Measurements from ENCODE around the gene CFAP251.

Gene CFAP251

GRCh38 chr12:121960541-121960940, 42.1 kb downstream of the CFAP251 start:
- CTCF ChIA-PET, result interaction anchor here (1.1 kb wide), 1 partner anchor 394 kb away, joined by 3 read pairs; no protein-coding TSS in a partner anchor
- POLR2A ChIA-PET, result no interaction called here
- peak; percentile 6 for DNase-seq (ENCODE audit: extremely low spot score)
- no peak for TF ChIP-seq CTCF (IDR thresholded peaks at IDR 0.05; ENCODE audit: control extremely low read depth, extremely low read depth, low read depth, missing control alignments)

GRCh38 chr12:121961195-121961879, 42.9 kb downstream of the CFAP251 start:
- peak; percentile 5 for DNase-seq (ENCODE audit: extremely low spot score)
- ChIA-PET CTCF (interaction anchor here (1.1 to 1.3 kb wide), 2 partner anchors 19 to 393 kb away, joined by 3 to 5 read pairs; no protein-coding TSS in a partner anchor), POLR2A (interaction anchor here (0.5 kb wide), 1 partner anchor 1537 kb away, joined by 3 read pairs; no protein-coding TSS in a partner anchor)
- no peak for TF ChIP-seq CTCF (IDR thresholded peaks at IDR 0.05; ENCODE audit: control extremely low read depth, extremely low read depth, low read depth, missing control alignments)

- TF ChIP-seq CTCF (IDR thresholded peaks at IDR 0.05; ENCODE audit: control extremely low read depth, extremely low read depth, low read depth, missing control alignments), result no peak
- DNase-seq (ENCODE audit: extremely low spot score), result no peak
- ChIA-PET CTCF (interaction anchor here (0.7 to 0.8 kb wide), 2 partner anchors 91 to 227 kb away, joined by 3 read pairs; no protein-coding TSS in a partner anchor), POLR2A (no interaction called here)
These were observed 45.1 kb downstream of the CFAP251 start for GRCh38 chr12:121963341-121964018.

GRCh38 chr12:121964813-121965643, 46.6 kb downstream of the CFAP251 start:
- no peak for DNase-seq (ENCODE audit: extremely low spot score)

GRCh38 chr12:121966959-121967358, 48.6 kb downstream of the CFAP251 start:
- TF ChIP-seq CTCF (IDR thresholded peaks at IDR 0.05; ENCODE audit: control extremely low read depth, extremely low read depth, low read depth, missing control alignments), result no peak
- DNase-seq (ENCODE audit: extremely low spot score), result no peak
- CTCF ChIA-PET, result interaction anchor here (1.2 kb wide), 1 partner anchor 155 kb away, joined by 3 read pairs; no protein-coding TSS in a partner anchor
- POLR2A ChIA-PET, result no interaction called here

More at GRCh38 chr12:121964813-121965643, 46.6 kb downstream of the CFAP251 start:
- TF ChIP-seq CTCF (IDR thresholded peaks at IDR 0.05; ENCODE audit: control extremely low read depth, extremely low read depth, low read depth, missing control alignments), result no peak
- ChIA-PET POLR2A (no interaction called here), CTCF (no interaction called here)

- ChIA-PET CTCF (interaction anchor here (1.0 to 1.8 kb wide), 2 partner anchors 56 to 154 kb away, joined by 3 read pairs; no protein-coding TSS in a partner anchor), POLR2A (interaction anchor here (0.6 kb wide), 1 partner anchor 747 kb away, joined by 9 read pairs; no protein-coding TSS in a partner anchor)
- DNase-seq (ENCODE audit: extremely low spot score), result peak; percentile 12
- TF ChIP-seq CTCF (IDR thresholded peaks at IDR 0.05; ENCODE audit: control extremely low read depth, extremely low read depth, low read depth, missing control alignments), result no peak
These were observed 50.5 kb downstream of the CFAP251 start for GRCh38 chr12:121968876-121969275.
